Endodermal cell (in vitro differentiated cells): ENCODE data around the gene CPEB2. TPM values are rescaled to one million over a fixed set of nuclear protein-coding genes. Genes with fewer than 3 reads are reported as not detected.

Source experiments
- DNase-seq: peaks from one replicate; pipeline ENCODE4 v3.0.0-alpha.2; 2017
- H3K27ac ChIP-seq: 2 replicates; pipeline ENCODE4 v1.5.1; 2013; ENCODE audit warnings: mild to moderate bottlenecking, low read depth, low read length, moderate library complexity
- H3K27me3 ChIP-seq: 2 replicates; pipeline ENCODE4 v1.6.1; 2013; ENCODE audit warnings: mild to moderate bottlenecking, low read length, moderate library complexity; ENCODE audit not compliant: insufficient read depth, control insufficient read depth, poor library complexity, severe bottlenecking
- H3K36me3 ChIP-seq: 2 replicates; pipeline ENCODE4 v1.7.0; 2013; ENCODE audit warnings: mild to moderate bottlenecking, low read length, moderate library complexity; ENCODE audit not compliant: control insufficient read depth, insufficient read depth
- H3K4me1 ChIP-seq: one replicate; pipeline ENCODE4 v1.7.0; 2013; ENCODE audit warnings: low read length; ENCODE audit not compliant: control insufficient read depth, insufficient read depth
- H3K4me3 ChIP-seq: 2 replicates; pipeline ENCODE4 v1.5.1; 2013; ENCODE audit warnings: mild to moderate bottlenecking, low read length, moderate library complexity
- H3K9ac ChIP-seq: 2 replicates; pipeline ENCODE4 v1.6.1; 2013; ENCODE audit warnings: mild to moderate bottlenecking, low read length, moderate library complexity; ENCODE audit not compliant: poor library complexity, severe bottlenecking; ENCODE audit errors: extremely low read depth
- H3K9me3 ChIP-seq: 2 replicates; pipeline ENCODE4 v1.6.1; 2013; ENCODE audit warnings: mild to moderate bottlenecking, low read length, moderate library complexity; ENCODE audit not compliant: control insufficient read depth
- H3K27ac Mint-ChIP-seq: 2 replicates; pipeline ENCODE4 v1.8.0; 2020; ENCODE audit warnings: mixed read lengths
- H3K27me3 Mint-ChIP-seq: 2 replicates; pipeline ENCODE4 v1.8.0; 2021; ENCODE audit warnings: mild to moderate bottlenecking, mixed read lengths; ENCODE audit not compliant: insufficient read depth
- H3K36me3 Mint-ChIP-seq: 2 replicates; pipeline ENCODE4 v1.8.0; 2020; ENCODE audit warnings: low read depth, mixed read lengths
- H3K4me1 Mint-ChIP-seq: 2 replicates; pipeline ENCODE4 v1.8.0; 2020; ENCODE audit warnings: mixed read lengths
- H3K4me3 Mint-ChIP-seq: 2 replicates; pipeline ENCODE4 v1.8.0; 2020; ENCODE audit warnings: mild to moderate bottlenecking, moderate library complexity, mixed read lengths
- H3K9me3 Mint-ChIP-seq: 2 replicates; pipeline ENCODE4 v1.8.0; 2020; ENCODE audit warnings: mild to moderate bottlenecking, mixed read lengths
- CTCF ChIP-seq: fragments of 200-600 bp; sonication (generic); conservative IDR thresholded peaks from 2 replicates; pipeline ENCODE4 v1.5.0; 2021; ENCODE audit warnings: antibody characterized with exemption, mild to moderate bottlenecking
- WGBS, 2 experiments: methylation state at CpG; one replicate each; pipeline versions ENCODE4 v1.1.5 to v1.1.7; 2013; ENCODE audit warnings: missing lambda C conversion rate in 2 of 2, mixed read lengths in 1 of 2; ENCODE audit not compliant: insufficient coverage in 1 of 2, insufficient read length in 1 of 2; 5-methylcytosine and 5-hydroxymethylcytosine counted together
- total RNA-seq, 2 donors: library from RNA; stranded (reverse); fragmentation: NEBNext Ultra II Directional in 1 of 2; extraction: Animal tissue kit (Norgen Biotek cat#: 25700) in 1 of 2; gene quantifications; 2 replicates in 1 of 2; 3 replicates in 1 of 2; pipeline ENCODE4 v1.2.1, GENCODE V29; 2021

Gene CPEB2
- total RNA-seq, 2 donors from 2014 or later, result 4.8 to 8.6 TPM

- no peak overlapping the region for H3K27ac Mint-ChIP-seq
- no peaks in the 10 kb centered on the region for H3K9me3 Mint-ChIP-seq
- no peaks in the 10 kb centered on the region for H3K27me3 Mint-ChIP-seq
- no peaks in the 10 kb centered on the region for H3K4me1 Mint-ChIP-seq
- Histone ChIP-seq H3K4me1 (no peaks in the 10 kb centered on the region), H3K27ac (no peak overlapping the region), H3K36me3 (peaks cover 26% of the 10 kb centered on the region), H3K9ac (no peak overlapping the region), H3K9me3 (no peaks in the 10 kb centered on the region), H3K4me3 (no peak overlapping the region), H3K27me3 (no peaks in the 10 kb centered on the region)
- TF ChIP-seq CTCF, result no peak
- 94 to 98% methylated on average over 6 to 7 of the region's 7 CpGs for WGBS, 2 experiments
- H3K4me3 Mint-ChIP-seq, result no peak overlapping the region
- DNase-seq, result no peak
- peaks cover 11% of the 10 kb centered on the region for H3K36me3 Mint-ChIP-seq
These were observed 63.9 kb downstream of the CPEB2 start for GRCh38 chr4:15066140-15066539.

DNA sequence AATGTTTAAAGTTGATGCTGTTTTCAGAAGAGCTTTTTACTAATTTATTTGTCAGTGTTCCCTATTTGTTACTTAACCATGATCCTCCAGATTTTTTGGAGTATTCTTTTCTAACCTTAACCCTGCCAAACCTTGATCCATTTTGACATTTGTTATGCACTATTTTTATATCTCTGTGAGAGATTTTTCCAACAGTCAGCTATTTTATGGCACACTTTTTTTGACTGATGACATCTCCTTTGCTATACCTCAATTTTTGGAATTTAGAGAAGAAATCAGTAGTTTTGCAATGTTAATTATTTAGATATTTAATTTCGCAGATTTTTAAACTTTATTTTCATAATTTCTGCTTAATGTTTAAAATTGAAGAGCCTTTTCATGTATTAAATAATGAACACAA is 66.0 kb downstream of the CPEB2 start:
- Histone ChIP-seq H3K9me3 (no peaks in the 10 kb centered on the region), H3K27me3 (no peaks in the 10 kb centered on the region), H3K4me1 (no peaks in the 10 kb centered on the region), H3K9ac (no peak overlapping the region), H3K4me3 (no peak overlapping the region), H3K27ac (no peak overlapping the region), H3K36me3 (peaks cover 23% of the 10 kb centered on the region)
- DNase-seq, result no peak
- no peaks in the 10 kb centered on the region for H3K4me1 Mint-ChIP-seq
- TF ChIP-seq CTCF, result no peak
- WGBS, 2 experiments, result no CpG with 5 or more reads among the region's 1 CpG
- no peak overlapping the region for H3K27ac Mint-ChIP-seq
- no peak overlapping the region for H3K4me3 Mint-ChIP-seq
- no peaks in the 10 kb centered on the region for H3K27me3 Mint-ChIP-seq
- H3K36me3 Mint-ChIP-seq, result peaks cover 9% of the 10 kb centered on the region
- no peaks in the 10 kb centered on the region for H3K9me3 Mint-ChIP-seq

- Histone ChIP-seq H3K4me3 (no peak overlapping the region), H3K27ac (no peak overlapping the region), H3K9ac (no peak overlapping the region), H3K27me3 (no peaks in the 10 kb centered on the region), H3K4me1 (no peaks in the 10 kb centered on the region), H3K9me3 (no peaks in the 10 kb centered on the region), H3K36me3 (no peaks in the 10 kb centered on the region)
- no peak overlapping the region for H3K27ac Mint-ChIP-seq
- DNase-seq, result no peak
- H3K9me3 Mint-ChIP-seq, result peaks cover 11% of the 10 kb centered on the region
- H3K36me3 Mint-ChIP-seq, result no peaks in the 10 kb centered on the region
- TF ChIP-seq CTCF, result no peak
- no peaks in the 10 kb centered on the region for H3K4me1 Mint-ChIP-seq
- no peak overlapping the region for H3K4me3 Mint-ChIP-seq
- H3K27me3 Mint-ChIP-seq, result no peaks in the 10 kb centered on the region
These were observed 73.6 kb downstream of the CPEB2 start for GRCh38 chr4:15075875-15076274.
